Islet precursor cell (in vitro differentiated cells): Measurements from ENCODE around the gene NHERF1.

Experiments
- DNase-seq: peaks from one replicate; pipeline ENCODE4 v3.0.0-alpha.2; 2018

Gene NHERF1

DNA sequence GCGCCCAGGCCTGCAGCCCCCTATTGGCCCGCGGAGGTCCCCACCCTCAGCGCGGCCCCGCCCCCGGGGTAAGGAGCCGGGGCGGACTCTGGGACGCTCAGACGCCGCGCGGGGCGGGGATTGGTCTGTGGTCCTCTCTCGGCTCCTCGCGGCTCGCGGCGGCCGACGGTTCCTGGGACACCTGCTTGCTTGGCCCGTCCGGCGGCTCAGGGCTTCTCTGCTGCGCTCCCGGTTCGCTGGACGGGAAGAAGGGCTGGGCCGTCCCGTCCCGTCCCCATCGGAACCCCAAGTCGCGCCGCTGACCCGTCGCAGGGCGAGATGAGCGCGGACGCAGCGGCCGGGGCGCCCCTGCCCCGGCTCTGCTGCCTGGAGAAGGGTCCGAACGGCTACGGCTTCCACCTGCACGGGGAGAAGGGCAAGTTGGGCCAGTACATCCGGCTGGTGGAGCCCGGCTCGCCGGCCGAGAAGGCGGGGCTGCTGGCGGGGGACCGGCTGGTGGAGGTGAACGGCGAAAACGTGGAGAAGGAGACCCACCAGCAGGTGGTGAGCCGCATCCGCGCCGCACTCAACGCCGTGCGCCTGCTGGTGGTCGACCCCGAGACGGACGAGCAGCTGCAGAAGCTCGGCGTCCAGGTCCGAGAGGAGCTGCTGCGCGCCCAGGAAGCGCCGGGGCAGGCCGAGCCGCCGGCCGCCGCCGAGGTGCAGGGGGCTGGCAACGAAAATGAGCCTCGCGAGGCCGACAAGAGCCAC is at the start of gene NHERF1:
Gene NHERF1, plus strand, starts transcription at position 100 of the 750 bp plus-strand sequence. Its CDS starts 219 bp downstream, at position 319.
- peak; percentile 99 for DNase-seq

DNA sequence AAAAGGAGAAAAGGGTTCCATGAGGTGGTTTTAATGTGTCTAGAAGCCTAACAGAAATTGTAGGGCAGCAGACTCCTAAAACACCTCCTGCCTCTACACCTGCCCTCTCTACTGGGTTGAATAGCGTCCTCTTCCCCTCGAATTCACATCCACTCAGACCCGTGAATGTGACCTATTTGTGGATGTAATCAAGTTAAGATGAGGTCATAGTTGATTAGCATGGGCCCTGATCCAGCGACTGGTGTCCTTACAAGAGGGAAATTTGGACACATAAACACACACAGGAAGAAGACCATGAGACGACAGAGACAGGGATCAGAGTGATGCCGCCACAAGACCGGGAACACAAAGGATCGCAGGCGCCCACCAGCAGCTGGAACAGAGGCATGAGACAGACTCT is 49.2 kb upstream of the NHERF1 start:
- DNase-seq = no peak

DNA sequence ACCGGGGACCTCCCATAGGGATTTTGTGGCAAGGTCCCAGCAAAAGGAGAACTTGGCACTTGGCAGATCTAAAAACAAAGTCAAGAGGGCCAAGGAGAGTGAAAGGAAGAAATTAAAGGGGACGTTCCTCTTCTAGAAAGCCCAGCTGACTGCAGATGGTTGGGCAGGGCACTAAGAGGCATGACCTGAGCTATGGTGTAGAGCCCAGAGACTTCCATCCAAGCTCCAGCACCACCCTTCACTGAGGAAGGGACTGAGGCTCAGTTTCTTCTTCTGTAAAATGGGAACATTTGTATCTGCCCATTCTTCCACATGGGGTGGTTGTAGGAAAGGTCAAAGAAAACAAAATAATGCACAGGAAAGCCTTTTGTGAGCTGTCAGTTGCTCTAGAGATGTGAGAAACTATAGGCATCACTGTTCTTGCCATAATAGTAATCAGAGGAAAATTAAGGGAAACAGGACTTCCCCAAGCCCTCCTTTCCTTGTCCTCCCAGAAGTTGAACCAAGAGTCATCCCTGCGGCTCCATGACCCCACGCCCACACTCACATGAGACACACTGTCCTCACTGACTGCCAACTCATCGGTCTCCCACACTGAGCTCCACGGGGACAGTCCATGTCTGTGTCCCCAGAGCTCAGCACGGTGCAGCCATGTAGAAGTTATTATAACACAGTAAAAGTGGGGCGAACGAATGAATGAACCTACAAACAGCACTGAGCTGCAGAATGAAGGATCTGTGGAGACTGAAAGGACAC is 46.1 kb upstream of the NHERF1 start:
- no peak for DNase-seq

DNA sequence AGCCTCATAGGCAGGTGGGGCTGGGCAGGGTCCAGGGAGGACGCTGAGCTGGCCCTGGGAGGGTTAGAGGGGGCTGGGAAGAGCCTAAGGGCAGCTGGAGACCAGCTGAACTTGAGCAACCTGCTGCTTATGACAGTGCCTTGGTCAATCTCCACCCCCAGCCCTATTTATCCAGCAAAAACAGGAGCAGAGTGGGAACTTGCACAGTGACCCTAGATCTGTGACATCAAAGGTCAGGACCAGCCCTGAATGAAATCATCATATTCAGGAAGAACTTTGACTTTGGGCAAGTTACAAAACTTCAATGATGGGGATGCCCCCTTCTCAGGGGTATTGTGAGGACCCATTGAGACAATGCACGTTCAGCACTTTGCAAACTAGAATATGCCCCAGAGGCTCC is 45.1 kb upstream of the NHERF1 start:
- no peak for DNase-seq

DNA sequence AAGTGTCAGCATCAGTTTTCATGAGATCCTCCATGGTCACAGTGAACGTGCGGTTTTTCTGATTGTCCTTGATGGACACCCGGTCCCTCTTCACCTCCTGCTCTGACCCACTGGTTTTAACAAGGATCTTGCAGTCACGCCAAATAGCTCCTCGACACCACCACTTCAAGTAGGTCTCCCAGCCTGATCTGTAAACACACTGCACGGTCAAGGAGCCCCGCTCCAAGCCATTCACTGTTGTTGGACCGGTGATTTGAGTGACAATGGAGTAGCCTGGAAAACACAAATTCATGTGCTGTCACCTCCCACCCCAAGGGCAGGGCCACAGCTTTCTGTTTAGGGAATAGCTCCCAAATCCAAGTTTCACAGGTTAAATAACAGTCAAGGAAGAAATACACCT is 43.9 kb upstream of the NHERF1 start:
- no peak for DNase-seq

DNA sequence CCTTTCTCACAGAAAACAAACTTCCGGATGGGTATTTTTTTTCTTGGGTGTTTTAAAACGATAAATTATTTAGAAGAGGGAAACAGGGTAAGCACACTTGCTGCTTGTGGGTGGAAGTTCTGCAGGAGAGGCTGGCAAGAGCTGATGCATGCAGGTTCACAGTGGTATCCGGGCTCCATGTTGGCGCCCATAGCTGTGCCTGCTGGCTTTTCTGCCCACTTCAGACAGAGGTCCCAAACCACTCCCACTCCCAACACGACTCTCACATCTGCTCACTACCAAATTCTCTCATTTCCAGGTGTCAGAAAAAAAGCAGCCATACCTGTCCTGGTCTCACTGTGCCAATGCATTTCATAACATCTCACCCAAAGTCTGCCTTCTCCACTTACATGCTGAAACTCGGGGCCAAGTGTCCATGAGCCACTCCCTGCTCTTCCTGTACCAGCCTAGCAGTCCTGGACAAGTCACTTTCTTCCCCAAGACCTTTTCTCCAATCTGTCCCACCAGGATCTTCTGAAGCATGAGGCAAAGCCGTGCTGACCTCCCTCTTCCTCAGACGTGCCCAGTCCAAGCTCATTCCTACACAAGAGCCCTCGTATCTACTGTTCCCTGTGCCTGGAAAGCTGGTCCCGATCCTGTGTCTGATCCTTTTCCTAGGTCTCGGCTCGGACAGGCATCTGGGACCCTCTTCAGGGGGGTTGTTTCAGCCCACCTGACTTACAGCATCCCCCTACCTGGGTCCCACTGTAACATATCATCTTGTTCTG is 37.2 kb upstream of the NHERF1 start:
- DNase-seq = no peak

DNA sequence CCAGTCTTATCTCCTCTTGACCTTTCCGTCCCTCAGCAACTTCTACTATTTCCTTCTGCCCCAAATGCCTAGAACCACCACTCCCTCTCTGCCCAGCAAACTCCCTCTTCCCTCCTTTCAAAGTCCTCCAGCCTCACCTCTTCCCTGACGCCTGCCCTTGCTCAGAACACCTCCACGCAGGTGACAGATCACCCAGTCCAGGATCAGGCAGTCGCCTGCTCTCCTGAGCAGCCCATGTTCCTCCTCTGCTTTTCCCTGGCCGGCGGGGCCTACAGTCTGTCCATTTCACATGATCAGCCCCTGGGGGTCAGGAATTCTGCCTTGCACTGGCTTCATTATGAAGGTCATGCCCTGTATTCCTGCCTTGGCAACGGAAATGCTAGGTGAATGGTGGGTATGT is 36.1 kb upstream of the NHERF1 start:
- no peak for DNase-seq

DNA sequence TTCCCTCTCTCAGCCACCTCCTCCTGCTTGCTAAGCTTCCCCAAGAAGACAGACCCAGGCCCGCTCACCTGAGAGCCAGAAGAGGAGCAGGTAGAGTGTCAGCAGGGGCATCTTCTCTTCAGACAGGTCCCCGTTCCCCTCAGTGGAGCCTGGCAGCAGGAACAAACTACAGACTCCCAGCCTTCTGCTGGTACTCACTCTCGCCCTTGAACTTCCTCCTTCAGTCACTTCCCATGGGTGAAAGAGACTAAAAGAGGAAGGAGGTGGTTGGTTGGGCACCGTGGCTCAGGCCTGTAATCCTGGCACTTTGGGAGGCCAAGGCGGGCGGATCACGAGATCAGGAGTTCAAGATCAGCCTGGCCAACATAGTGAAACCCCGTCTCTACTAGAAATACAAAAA is 35.7 kb upstream of the NHERF1 start, which contains the start of gene CD300LF:
Gene CD300LF, minus strand, starts transcription at position 168 of the 400 bp plus-strand sequence. Its CDS starts 57 bp downstream, at position 111.
- DNase-seq = no peak

DNA sequence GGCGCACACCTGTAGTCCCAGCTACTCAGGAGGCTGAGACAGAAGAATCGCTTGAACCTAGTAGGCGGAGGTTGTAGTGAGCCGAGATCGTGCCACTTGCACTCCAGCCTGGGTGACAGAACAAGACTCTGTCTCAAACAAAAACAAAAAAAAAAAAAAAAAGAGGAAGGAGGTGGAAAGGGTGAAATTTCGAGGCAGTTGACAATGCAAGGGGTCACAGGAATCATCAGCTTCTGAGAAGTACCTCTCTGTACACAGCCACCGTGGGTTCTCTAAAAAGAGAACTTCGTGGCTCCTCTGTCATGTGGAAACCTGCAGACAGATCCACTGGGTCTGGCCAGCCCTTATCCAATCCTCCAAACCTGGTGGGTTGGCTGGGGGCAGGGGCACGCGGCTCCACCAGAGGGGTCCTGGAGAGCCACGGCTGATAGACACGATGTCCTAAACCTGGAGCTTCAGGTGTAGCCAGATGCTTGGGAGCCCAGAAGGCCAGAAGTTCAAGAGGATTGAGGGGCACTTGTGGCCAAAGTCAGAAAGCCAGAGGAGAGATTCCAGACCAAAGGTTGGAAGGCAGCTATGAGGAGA is 35.2 kb upstream of the NHERF1 start:
- no peak for DNase-seq

DNA sequence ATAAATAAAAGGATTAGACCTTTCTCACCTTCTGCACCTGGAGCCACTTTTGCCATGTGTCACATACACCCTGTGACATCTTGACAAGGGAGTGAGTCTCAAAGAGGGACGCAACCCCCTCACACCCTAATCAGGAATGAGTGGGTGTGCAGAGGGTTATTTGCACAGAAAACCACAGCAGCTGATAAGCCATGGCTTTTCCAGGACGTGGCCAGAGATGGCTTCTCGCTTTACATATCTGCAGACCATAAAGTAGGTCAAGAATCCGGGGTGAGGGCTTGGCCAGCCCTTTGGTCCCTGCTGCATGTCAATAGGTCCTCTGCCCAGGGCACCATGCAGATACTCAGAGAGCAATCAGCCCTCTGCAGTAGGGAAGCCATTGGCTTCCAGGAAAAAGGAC is 33.3 kb upstream of the NHERF1 start:
- DNase-seq = no peak

DNA sequence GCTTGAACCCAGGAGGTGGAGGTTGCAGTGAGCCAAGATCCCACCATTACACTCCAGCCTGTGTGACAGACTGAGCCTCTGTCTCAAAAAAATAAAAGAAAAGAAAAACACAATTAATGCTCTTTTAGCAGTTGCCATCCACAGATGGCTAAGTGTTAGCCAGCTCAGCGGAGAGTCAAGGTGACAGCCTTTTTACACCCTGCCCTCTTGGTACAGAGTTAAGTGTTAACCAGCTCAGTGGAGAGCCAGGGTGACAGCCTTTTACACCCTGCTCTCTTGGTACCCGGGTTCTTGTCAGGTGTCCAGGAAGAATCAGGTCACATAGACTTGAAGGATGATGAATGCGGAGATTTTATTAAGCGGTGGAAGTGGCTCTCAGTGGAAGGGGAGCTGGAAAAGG is 27.9 kb upstream of the NHERF1 start:
- no peak for DNase-seq

DNA sequence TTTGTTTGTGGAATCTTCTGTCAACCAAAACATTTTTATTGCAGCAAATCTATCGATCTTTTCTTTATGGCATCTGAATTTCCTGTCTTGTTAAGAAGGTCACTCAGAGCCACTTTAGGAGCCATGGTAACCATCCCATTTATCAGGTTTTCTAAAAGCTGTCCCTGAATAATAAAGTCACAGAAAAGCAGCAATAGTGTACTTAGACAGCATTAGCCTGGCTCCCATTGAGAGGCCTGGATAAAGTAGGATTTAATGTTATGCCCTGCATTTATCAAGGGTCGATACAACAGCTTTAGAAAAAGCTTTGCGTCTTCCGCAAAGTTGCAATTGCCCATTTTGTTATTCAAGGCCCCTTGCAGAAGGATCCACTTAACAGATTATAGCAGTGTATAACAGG is 25.6 kb upstream of the NHERF1 start:
- no peak for DNase-seq

DNA sequence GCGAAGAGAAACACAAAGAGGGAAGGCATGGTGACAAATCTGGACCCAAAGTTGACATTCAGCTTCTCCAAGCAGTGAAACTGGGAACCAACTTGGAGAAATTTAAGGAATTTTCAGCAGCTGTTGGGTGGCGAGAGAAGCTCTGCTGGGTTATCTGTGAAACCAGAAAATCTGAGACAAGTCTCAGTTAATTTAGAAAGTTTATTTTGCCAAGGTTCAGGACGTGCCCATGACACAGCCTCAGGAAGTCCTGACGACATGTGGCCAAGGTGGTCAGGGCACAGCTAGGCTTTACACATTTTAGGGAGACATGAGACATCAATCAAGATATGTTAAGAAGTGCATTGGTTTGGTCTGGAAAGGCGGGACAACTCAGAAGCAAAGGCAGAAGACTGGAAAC is 24.5 kb upstream of the NHERF1 start:
- no peak for DNase-seq

DNA sequence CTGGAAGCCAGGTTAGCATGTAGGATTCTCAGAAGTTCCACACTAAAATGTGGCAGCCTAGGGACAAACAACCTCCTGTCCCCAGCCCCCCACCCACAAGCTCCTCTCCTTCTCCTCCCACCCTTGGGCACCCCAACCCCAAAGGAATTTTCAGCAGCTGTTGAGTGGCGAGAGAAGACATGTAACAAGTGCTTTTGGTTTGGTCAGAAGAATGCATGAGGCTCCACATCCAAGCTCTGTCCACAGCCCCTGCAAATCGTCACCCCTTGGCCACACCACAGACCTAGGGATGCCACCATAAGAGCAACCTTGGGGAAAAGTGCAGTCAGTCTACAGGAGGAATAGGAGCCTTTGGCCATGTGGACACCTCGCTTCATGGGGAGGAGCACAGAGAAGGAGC is 23.3 kb upstream of the NHERF1 start:
- no peak for DNase-seq

DNA sequence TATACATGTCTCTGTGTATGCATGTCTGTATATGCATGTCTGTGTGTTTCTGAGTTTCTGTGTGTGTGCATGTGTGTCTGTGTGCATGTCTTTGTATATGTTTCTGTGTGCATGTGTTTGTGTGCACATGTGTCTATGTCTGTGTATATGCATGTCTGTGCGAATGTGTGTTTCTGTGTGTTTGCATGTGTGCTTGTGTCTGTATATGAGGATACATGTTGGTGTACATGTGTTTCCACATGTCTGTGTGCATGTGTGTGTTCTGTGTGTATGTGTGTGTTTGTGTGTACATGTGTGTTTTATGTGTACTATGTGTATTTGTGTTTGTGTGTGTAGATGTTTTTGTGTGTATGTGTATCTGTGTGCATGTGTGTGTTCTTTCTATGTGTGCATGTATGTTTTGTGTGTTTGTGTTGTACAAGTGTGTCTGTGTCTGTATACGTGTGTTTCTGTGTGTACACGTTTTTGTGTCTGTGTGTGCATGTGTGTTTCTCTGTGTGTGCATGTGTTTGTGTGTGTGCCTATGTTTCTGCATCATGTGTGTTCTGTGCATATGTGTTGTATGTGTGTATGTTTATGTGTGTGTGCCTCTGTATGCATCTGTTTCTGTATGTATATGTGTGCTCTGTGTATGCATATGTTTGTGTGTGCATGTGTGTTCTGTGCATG is 20.3 kb upstream of the NHERF1 start:
- DNase-seq = no peak

DNA sequence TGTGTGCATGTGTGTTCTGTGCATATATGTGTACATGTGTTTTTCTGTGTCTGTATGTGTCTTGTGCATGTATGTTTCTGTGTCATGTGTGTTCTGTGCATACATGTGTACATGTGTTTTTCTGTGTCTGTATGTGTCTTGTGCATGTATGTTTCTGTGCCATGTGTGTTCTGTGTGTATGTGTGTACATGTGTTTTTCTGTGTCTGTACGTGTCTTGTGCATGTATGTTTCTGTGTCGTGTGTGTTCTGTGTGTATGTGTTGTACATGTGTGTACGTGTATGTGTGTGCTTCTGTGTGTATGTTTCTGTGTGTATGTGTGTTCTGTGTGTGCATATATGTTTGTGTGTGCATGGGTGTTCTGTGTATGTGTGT is 19.7 kb upstream of the NHERF1 start:
- DNase-seq = no peak

DNA sequence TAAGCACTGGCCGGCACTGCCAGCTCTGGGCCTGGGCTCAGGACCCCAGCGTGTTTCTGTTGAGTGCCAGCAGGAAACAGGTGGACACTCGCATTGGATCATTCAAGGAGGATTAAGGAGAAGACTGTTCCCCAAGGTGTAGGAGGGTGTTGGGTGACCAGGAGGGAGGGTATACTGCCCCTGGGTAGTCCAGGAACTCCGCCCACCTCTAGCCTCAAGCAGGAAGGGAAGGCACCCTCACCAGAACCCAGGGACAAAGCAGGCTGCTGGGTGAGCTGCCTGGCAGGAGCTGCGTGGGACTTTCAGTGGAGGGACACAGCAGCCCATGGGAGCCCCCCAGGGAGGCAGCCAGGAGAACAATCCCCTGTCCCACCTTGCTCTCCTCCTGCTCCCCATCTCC is 19.1 kb upstream of the NHERF1 start:
- peak; percentile 50 for DNase-seq

DNA sequence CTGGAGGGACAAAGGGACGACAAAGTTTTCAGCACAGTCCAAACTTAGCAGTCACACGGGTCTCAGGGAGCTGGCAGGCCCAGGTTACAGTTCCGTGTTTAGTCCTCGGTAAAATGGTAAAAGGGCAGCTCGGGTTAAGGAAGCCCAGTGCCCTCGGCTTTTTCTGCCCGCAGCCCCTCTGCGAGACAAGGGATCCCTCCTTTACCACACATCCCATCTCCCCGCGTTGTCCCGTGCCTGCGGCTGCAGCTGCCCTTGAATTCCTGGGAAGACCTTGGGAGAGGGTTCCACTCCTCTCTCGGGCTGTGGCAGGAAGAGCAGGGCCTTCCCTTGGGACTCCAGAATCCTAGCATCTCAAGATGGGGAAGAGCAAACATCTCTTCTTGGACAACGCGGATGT is 18.6 kb upstream of the NHERF1 start:
- DNase-seq = no peak

DNA sequence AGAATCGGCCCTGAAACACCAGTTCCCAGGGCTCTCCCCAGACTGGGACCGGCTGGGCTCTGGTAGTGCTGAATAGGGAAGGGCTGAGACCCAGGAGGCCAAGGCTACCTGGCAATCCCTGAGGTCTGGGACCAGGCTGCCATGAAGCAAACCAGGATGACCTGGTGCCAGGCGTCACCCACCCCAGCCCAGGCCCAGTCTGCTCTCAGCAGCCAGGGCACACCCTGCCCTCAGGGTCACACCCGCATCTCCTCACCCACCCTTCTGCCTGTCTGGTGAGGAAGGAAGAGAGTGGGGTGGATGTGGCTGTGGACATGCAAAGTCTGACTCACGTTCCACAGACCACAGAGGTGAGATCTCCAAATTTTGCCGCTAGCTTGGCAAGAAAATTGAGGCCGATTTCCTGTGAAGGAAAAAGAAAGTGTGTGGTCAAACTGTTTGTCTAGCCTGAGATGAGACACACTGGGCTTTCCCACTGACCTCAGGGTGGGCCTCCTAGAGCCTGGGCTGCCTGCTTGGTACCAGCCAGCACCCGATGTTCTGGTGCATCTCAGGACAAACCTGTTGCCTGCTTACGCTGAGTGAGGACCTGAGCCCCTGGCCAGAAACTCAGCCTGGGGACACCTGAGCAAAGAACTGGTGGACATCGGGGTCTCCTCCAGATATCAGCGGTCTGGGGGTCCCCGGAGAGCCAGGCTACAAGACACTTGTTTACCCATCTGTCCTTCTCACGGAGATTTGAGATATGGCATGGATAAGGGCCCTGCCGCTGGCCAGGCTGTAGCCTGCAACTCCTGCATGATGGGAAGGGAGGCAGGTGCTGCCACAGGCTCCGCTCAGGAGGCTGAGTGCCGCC is 17.7 kb upstream of the NHERF1 start:
- no peak for DNase-seq

DNA sequence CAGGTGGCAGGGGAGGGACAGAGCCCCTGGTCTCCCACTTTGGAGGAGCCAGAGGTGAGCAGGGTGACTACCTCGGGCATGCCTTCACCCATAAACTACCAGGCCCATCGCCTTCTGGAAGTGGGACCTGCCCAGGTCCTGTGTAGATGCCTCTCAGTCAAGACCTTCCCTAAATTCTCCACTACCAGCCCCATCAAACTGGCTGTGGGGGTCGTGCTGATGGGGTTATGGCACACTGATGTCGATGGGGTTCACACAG is 17.2 kb upstream of the NHERF1 start:
- DNase-seq = no peak

DNA sequence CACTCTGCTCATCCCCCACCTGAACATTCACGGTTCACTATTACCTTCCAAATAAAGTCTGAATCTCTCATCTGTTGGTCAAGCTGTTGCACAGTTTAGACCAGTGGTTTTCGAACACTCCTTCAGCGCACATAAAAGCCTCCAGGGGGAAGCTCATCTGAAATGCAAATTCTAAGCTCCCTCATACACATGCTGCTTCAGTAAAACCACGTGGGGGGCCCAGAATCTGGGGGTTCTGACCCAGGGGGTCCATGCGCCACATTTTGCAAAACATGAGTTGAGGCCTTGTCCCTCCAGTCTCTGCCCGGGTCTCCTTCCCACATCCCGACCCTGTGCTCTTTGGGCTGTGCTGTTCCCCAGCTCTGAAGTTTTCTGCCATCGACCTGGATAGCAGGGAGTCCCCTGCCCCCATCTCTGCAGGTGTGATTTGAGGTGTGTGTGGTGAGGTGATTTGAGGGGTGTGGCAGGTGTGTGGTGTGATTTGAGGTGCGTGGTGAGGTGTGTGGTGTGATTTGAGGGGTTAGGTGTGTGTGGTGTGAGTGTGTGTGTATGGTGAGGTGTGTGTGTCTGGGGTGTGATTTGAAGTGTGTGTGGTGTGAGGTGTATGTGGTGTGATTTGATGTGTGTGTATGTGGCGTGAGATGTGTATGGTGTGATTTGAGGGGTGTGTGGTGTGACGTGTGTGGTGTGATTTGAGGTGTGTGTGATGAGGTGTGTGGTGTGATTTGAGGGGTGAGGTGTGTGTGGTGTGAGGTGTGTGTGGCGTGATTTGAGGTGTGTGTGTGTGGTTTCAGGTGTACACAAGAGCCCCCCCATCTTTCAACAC is 16.2 kb upstream of the NHERF1 start:
- DNase-seq = no peak
